Measurements from ENCODE around the gene CRMP1.

Gene CRMP1

GRCh38 chr4:5889002-5889696, 3.7 kb downstream of the CRMP1 start:
- no peak for DNase-seq (ENCODE audit: low read depth in 1 of 2, low spot score in 1 of 2)

DNA sequence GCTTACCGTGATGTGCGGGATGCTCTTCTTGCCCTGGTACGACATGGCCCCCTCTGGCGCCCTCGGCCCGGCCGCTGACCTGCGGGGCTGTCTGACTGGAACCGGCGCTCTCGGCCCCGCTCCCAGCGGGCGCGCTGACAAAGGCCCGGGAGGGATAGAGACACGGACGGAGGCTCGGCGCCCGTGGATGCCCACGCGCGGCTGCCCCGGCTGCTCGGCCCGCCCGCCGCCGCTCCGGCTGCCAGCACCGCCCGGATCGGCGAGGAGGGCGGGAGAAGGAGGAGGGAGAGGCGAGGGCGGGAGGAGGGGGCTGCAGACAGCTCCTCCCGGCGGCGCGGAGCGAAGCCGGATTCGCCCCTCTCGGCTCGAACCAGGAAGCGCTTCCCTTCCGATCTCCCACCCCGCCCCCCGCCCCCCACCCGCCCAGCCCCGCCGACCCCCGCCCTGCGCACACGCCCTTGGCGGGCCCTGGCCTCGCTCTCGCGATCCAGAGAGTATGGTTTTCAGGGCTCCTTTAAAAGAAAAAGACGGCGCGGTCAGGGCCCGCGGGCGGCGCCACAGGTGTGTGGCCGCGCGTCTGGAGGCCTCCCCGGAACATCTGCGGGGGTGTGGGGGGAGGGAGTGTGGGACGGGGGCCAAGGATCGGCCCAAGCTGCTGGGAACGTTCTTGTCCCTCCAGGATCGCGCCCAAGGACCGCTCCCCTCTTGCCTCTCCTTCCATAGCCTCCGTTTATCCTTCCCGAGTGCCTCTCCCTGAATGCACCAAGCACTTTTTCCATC, 4.5 kb downstream of the CRMP1 start:
- DNase-seq (ENCODE audit: low read depth in 1 of 2, low spot score in 1 of 2): no peak

DNA sequence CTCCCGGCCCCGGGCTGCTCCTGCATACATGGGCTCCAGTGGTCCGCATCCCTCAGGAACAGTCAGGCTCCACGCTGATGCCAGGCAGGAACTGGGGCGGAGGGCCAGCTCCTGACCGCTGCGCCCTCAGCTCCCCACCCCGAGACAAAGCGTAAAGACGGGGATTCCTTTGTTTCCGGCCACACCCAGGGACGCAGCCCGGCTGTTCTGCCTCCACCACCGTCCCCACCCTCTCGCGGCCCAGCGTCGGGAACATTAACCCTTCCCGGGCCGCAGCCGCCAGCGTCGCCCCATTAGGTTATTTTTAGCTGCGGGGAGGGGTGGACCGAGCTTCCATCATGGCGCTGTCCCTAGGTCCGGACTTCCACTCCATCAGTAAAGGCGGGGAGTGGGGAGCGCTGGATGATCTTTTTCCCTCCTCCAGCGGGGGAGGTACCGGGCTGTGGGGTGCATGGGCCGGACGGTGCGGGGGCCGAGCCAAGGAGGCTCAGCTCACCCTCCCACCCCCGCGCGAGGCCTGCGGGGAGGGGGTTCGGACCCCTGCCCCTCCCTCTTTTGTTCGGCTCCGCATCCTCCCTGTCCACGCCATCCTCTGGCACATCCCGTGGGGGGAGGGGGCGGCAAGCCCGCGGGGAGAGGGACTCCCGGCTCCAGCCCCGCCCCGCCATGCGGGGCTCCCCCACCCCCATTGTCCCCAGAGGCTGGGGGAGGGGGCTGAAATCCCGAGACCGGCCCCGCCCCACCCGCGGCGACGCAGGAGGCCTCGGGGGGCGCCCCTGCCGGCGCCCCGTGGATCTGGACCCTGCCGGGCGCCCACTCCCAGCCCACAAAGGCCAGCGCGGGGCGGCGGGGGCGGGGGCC, 5.3 kb downstream of the CRMP1 start:
- no peak for DNase-seq (ENCODE audit: low read depth in 1 of 2, low spot score in 1 of 2)

DNA sequence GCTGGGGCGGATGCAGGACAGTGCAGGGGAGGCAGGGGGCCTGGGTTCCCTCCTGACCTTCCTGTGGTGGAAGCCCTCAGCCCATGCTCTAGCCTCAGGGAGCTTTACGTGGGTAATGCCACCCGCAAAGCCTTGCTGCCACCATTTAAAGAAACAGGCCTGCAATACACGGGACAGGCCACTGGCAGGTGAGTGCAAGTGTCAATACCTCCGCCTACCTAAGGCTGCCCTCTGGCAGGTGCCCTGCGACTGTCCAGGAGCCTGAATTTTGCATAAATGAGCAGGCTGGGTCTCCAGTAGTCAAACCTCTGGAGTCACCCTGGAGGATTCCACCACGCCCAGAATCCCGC, 5.9 kb downstream of the CRMP1 start:
- no peak for DNase-seq (ENCODE audit: low read depth in 1 of 2, low spot score in 1 of 2)

DNA sequence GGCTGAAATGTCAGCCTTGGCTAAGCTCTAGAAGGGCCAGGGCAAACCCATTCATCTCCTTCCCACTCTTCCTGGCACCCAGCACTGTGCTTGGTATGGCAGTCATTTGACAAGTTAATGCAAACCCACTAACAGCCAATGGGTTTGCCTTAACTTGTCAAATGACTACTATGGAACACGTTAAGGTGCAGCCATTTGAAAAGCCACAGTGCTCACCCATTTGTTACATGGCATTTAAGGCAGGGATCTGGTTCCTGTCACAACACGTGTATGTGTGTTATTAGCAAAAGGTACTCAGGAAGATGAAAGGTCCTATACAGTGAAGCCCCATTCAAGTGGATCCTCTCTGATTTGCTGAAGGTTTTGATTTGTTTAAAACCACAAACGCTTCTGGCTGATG, 7.2 kb downstream of the CRMP1 start:
- DNase-seq (ENCODE audit: low read depth in 1 of 2, low spot score in 1 of 2): no peak

DNA sequence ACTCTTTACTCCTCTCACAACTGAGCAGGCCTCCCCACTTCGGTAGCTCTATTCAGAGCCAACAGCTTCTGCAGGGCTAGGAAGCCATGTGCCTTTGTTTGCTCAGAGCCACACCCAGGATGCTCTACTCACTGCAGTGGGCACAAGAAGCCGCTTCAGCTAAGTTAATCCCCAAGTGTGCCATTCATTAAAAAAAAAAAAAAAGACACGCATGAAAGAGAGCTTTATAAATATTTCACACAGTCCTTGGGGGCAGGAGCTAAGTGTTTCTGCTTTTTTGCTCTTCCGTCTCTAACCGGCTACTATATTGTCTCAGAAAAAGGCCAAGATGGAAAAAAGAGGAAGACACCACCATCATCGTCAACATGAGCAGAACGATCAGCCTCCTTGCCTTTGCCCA, 8.1 kb downstream of the CRMP1 start:
- DNase-seq (ENCODE audit: low read depth in 1 of 2, low spot score in 1 of 2): no peak

DNA sequence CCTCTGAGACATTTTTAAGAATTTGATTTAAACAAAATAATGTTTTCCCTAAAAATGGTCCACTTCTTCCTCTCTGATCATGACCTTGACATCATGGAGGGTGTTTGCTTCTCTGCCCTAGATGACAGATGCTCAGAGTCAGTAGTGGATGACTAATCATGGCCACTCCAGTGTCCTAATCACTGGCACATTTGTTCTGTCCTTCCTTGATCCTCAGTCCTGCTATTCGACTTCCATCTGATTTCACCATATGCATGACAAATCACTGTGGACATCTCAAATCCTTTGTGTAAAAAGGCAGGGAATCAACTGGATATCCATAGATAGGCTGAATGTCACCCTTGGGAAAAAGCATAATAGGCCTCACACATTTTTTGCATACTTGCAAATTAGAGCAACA, 9.0 kb downstream of the CRMP1 start:
- DNase-seq (ENCODE audit: low read depth in 1 of 2, low spot score in 1 of 2): no peak

- no peak for DNase-seq (ENCODE audit: low read depth in 1 of 2, low spot score in 1 of 2)
Observed at GRCh38 chr4:5882947-5883346, 9.9 kb downstream of the CRMP1 start.

GRCh38 chr4:5881340-5881739, 11.5 kb downstream of the CRMP1 start:
- DNase-seq (ENCODE audit: low read depth in 1 of 2, low spot score in 1 of 2): no peak

GRCh38 chr4:5878359-5878758, 14.5 kb downstream of the CRMP1 start:
- DNase-seq (ENCODE audit: low read depth in 1 of 2, low spot score in 1 of 2): no peak

- no peak for DNase-seq (ENCODE audit: low read depth in 1 of 2, low spot score in 1 of 2)
Observed at GRCh38 chr4:5877392-5877791, 15.5 kb downstream of the CRMP1 start.

DNA sequence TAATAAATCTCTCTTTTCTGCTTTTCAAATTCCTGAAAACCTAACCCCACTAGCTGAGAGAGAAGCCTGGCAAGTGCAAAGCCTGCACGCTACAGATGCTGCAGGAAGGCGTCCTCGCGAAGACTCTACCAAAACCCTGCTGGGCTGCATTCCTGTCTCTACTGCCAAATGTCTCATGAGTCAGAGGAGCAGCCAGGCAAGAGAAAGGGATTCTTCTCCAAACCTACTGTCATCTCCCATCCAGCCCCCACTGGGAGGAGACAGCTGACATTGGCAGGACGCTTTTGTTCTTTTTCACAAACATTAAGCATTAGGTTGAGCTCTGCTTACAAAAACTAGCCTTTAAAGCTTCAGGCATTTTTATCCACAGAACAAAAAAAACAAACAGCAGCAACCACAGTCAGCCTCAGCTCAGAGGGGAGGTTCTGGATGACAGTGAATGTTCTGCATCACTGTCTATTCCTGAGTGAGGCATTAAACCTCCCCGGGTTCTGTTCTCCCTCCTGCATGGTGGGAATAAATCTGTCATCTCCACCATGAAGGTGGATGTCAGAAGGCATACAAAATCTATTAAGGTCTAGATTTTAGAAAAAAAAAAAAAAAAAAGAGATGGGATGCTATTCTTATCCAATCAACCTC, 18.0 kb downstream of the CRMP1 start:
- DNase-seq (ENCODE audit: low read depth in 1 of 2, low spot score in 1 of 2): no peak

GRCh38 chr4:5870701-5871100, 22.2 kb downstream of the CRMP1 start:
- no peak for DNase-seq (ENCODE audit: low read depth in 1 of 2, low spot score in 1 of 2)

- DNase-seq (ENCODE audit: low read depth in 1 of 2, low spot score in 1 of 2): no peak
Observed at GRCh38 chr4:5869966-5870619, 22.8 kb downstream of the CRMP1 start.

DNA sequence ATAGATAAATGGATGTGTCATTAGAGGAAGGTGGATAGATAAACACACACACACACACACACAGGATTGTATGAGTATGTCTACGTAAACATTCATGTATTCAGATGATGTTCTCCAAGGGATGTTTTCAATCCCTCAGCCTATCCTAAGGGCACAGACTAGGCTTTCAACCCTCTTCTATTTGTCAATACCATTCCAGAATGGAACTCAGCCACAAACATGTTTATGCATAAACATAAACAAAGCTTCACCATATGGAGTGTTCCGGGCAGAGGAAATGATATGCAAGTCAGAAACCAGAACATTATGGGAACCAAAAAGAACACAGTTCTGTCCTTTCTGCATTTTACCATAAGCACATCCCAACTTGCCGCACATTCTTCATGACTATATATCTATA, 25.0 kb downstream of the CRMP1 start:
- no peak for DNase-seq (ENCODE audit: low read depth in 1 of 2, low spot score in 1 of 2)

- DNase-seq (ENCODE audit: low read depth in 1 of 2, low spot score in 1 of 2): no peak
Observed at GRCh38 chr4:5866841-5867813, 25.8 kb downstream of the CRMP1 start.

- no peak for DNase-seq (ENCODE audit: low read depth in 1 of 2, low spot score in 1 of 2)
Observed at GRCh38 chr4:5865896-5866599, 26.8 kb downstream of the CRMP1 start.

DNA sequence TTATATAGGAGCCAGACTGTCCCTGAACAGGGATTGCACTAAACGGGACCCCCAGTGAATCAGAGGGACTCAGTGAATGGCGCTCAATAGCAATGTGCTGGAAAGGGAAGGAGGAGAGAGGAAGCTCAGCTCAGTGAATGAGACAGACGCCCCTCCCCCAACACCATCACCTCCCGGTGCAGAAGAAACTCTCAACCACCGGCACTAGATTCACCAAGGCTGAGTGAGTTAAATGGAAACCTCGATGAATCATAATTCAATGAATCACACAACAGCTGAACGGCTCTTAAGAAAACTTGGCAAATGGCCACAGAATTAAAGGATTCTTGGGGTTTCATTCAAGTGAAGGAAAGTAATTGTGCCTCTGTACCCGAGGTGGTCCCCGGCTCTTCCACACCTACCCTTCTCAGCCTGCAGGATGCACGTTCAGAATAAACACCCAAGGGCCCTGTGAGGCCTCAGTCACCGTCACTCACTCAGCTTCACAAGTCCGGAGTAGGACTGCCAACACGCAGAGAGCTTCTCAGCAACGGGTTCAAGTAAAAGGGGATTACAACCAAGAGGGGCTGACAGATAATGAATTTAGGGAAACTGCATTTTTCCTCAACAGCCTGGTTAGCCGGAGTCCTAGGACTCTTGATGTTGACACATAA, 29.3 kb downstream of the CRMP1 start:
- DNase-seq (ENCODE audit: low read depth in 1 of 2, low spot score in 1 of 2): peak in 1 of 2 donors; percentile 4

Measured in stimulated activated CD4-positive, alpha-beta T cell treated with anti-CD3 and anti-CD28 coated beads, Interleukin-15, amount 100 ng/mL, for 1 hour (primary cell).